ENCODE data around the gene CFD. TPM values are rescaled to one million over a fixed set of nuclear protein-coding genes. Genes with fewer than 3 reads are reported as not detected.

The CFD gene
- total and polyA plus RNA-seq, 10 of the 15 experiments (the other 5 are each of a cell fraction or from before 2014, with no cell fraction given): 0.05 to 1.1 (median 0.38) TPM; not detected in 4

DNA sequence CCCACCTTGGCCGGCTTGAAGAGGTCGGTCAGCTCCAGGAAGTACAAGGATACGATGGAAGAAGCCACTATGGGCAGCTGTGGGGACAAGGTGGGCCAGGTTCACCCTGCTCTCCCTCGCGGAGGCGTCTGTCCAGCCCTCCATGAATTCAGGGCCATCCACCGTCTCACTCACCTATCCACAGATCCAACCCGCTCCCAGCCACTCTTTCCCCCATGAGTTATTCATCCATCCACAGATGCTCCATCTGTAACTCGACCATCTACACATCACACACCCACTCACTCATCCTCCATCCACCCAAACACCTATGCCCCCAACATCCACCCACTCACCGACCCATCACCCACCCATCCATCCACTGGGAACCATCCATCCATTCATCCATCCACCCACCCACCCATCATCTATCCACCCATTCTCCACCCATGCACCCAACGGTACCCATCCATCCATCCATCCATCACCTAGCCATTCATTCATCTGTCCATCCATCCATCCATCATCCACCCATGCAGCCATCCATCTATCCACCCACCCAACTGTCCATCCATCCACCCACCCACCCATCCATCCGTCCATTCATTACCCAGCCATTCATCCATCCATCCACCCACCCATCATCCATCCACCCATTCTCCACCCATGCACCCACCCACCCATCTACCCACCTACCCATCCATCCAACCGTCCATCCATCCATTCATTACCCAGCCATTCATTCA is 43.5 kb upstream of the CFD start:
- peaks cover 6 to 11% of the 10 kb centered on the region in 2 experiments; a peak in 3 of 4 replicates for H3K36me3 ChIP-seq (ENCODE audit: control insufficient read depth in 2 of 2, insufficient read depth in 2 of 2, low read length in 1 of 2)

More for the DNA sequence above, 43.5 kb upstream of the CFD start:
- no peaks in the 10 kb centered on the region for H3K79me2 ChIP-seq (ENCODE audit: control insufficient read depth, insufficient read depth, low read length)
- H3K9me3 ChIP-seq (replicated peaks; ENCODE audit: control insufficient read depth, insufficient read depth, low read length): no peaks in the 10 kb centered on the region; the same call in 2 of the 3 replicates
- in situ Hi-C loops (cut with MboI): no loop called here
- no peak for TF ChIP-seq IKZF2 (IDR thresholded peaks at IDR 0.05)
- TF ChIP-seq DPF2 (IDR thresholded peaks at IDR 0.05): no peak
- TF ChIP-seq, protein P1, sequence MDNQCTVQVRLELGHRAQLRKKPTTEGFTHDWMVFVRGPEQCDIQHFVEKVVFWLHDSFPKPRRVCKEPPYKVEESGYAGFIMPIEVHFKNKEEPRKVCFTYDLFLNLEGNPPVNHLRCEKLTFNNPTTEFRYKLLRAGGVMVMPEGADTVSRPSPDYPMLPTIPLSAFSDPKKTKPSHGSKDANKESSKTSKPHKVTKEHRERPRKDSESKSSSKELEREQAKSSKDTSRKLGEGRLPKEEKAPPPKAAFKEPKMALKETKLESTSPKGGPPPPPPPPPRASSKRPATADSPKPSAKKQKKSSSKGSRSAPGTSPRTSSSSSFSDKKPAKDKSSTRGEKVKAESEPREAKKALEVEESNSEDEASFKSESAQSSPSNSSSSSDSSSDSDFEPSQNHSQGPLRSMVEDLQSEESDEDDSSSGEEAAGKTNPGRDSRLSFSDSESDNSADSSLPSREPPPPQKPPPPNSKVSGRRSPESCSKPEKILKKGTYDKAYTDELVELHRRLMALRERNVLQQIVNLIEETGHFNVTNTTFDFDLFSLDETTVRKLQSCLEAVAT (IDR thresholded peaks at IDR 0.05): no peak
- peak; percentile 78 for TF ChIP-seq POLR2AphosphoS5 (IDR thresholded peaks at IDR 0.05; ENCODE audit: low read length)
- peak; percentile 21; the same call in 1 of the 2 replicates for TF ChIP-seq CBFB (IDR thresholded peaks at IDR 0.05; ENCODE audit: low read depth)
- no peak for TF ChIP-seq TAF1 (IDR thresholded peaks at IDR 0.05; ENCODE audit: borderline replicate concordance, low read depth, low read length)
- TF ChIP-seq, protein P2, sequence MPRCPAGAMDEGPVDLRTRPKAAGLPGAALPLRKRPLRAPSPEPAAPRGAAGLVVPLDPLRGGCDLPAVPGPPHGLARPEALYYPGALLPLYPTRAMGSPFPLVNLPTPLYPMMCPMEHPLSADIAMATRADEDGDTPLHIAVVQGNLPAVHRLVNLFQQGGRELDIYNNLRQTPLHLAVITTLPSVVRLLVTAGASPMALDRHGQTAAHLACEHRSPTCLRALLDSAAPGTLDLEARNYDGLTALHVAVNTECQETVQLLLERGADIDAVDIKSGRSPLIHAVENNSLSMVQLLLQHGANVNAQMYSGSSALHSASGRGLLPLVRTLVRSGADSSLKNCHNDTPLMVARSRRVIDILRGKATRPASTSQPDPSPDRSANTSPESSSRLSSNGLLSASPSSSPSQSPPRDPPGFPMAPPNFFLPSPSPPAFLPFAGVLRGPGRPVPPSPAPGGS (IDR thresholded peaks at IDR 0.05; ENCODE audit: borderline replicate concordance, insufficient read depth, low read depth, low read length, poor library complexity, severe bottlenecking): no peak
- no peak for TF ChIP-seq ZZZ3 (IDR thresholded peaks at IDR 0.05; ENCODE audit: control insufficient read depth, insufficient read length, low read depth)
- TF ChIP-seq ATF2 (IDR thresholded peaks at IDR 0.05; ENCODE audit: low read length): no peak
- no peak for TF ChIP-seq ZBTB40 (IDR thresholded peaks at IDR 0.05; ENCODE audit: borderline replicate concordance)
- TF ChIP-seq BCL11A (IDR thresholded peaks at IDR 0.05; ENCODE audit: low read depth, low read length): 0 out of 2 replicates have a peak, but pooled peaks have one; percentile 12
- TF ChIP-seq POU2F2 (IDR thresholded peaks at IDR 0.05; ENCODE audit: borderline replicate concordance, low read depth, low read length): no peak
- H3K4me3 ChIP-seq: no peak overlapping the region
- ChIA-PET RAD21 (ENCODE audit: unreplicated experiment) (no interaction called here), CTCF (no interaction called here), POLR2A (interaction anchor here (0.7 kb wide), 1 partner anchor 40 kb away, joined by 3 read pairs; no protein-coding TSS in a partner anchor), SMC1A (ENCODE audit: uncharacterized antibody, unreplicated experiment) (no interaction called here)
- intact Hi-C loops (cut with micrococcal nuclease; ENCODE audit: unreplicated experiment): no loop called here
- WGBS (ENCODE audit: insufficient coverage, insufficient replicate concordance, low lambda C conversion rate, missing lambda C conversion rate): 98% methylated on average over 12 of the region's 13 CpGs
- no peak for DNase-seq (ENCODE audit: low read depth, low spot score)
- H3K27ac ChIP-seq (ENCODE audit: control insufficient read depth, insufficient read depth): no peak overlapping the region
- BruUV-seq (replicated peaks): no TSS peak
- no peak overlapping the region for H3K4me2 ChIP-seq (ENCODE audit: control insufficient read depth, insufficient read depth)
- FAIRE-seq: no peak
- ATAC-seq: no peak; the same call in 1 of the 3 replicates
- no peaks in the 10 kb centered on the region for H4K20me1 ChIP-seq (ENCODE audit: control insufficient read depth, insufficient read depth)
- no peaks in the 10 kb centered on the region for H3K4me1 ChIP-seq (ENCODE audit: control insufficient read depth, insufficient read depth, low read length)
- no peak overlapping the region for H3K9ac ChIP-seq (ENCODE audit: control insufficient read depth, insufficient read depth, low read length)
- H2AFZ ChIP-seq (ENCODE audit: control insufficient read depth, low read depth, low read length): no peak overlapping the region
- H3K27me3 ChIP-seq (replicated peaks in 1 of 2; ENCODE audit: control insufficient read depth in 2 of 2, insufficient read depth in 2 of 2, low read length in 1 of 2): no peaks in the 10 kb centered on the region
